ENCODE measurements around the gene TAX1BP1.

The TAX1BP1 gene

DNA sequence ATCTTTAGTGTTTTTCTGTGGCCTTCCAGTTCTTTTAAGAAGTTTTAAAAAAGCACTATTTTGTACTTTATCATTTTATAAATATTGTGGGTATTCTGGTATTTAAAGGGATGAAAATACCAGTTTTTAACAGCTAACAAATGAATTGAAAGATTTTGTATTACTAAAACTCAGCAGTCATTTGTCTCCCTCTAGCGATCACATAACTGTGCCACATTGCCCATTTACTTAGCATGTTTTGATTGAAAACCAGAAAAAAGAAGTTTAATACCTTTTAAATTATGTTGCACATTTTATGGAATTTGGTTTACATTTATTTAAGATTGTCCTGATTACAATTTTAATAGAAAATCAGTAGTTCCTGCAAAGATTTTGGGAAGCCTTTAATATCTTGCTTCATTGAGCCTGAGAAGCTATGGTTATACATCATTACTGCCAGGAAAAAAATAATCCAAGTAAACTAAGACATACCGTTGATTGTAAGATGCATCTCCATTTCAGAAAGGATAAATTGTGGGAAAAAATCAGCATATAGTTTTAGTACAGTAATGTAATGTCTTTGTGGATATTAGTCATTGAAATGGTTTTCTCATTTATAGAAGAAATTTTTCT, 34.9 kb downstream of the TAX1BP1 start:
- no peaks in the 10 kb centered on the region for H3K27me3 Mint-ChIP-seq
- H3K27ac Mint-ChIP-seq = no peak overlapping the region
- ATAC-seq (replicated peaks) (no peak), DNase-seq (no peak)
- peaks cover 51% of the 10 kb centered on the region for H3K36me3 Mint-ChIP-seq (ENCODE audit: insufficient read depth)
- no peak overlapping the region for H3K4me3 Mint-ChIP-seq
- H3K4me1 Mint-ChIP-seq (ENCODE audit: low read depth in 2 of 2) = peaks cover 15 to 48% of the 10 kb centered on the region in 2 donors
- no peaks in the 10 kb centered on the region for H3K9me3 Mint-ChIP-seq

DNA sequence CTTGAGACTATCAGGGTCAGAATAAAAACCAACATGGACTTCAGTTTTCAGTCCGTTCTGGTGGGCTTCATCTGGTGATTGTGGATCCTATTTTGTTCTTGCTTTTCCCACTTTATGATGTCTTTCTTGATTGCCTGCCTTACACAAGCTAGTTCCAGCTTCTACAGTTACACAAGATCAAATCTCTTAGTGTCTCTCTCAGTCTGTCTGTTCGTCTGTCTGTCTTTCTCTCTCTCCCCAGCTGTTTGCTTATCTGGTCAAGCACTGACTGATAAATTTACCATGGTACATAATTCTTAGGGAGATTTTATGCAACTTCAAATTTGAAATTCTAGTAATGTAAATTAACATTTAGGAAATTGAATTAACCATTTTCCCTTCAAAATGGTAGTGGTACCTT, 35.8 kb downstream of the TAX1BP1 start:
- no peaks in the 10 kb centered on the region for H3K9me3 Mint-ChIP-seq
- H3K27me3 Mint-ChIP-seq = no peaks in the 10 kb centered on the region
- H3K27ac Mint-ChIP-seq = peak overlapping the region; percentile 17
- H3K4me1 Mint-ChIP-seq (ENCODE audit: low read depth in 2 of 2) = peaks cover 14 to 50% of the 10 kb centered on the region in 2 donors
- ATAC-seq (replicated peaks) (no peak), DNase-seq (no peak)
- H3K4me3 Mint-ChIP-seq = no peak overlapping the region
- peaks cover 42% of the 10 kb centered on the region for H3K36me3 Mint-ChIP-seq (ENCODE audit: insufficient read depth)

DNA sequence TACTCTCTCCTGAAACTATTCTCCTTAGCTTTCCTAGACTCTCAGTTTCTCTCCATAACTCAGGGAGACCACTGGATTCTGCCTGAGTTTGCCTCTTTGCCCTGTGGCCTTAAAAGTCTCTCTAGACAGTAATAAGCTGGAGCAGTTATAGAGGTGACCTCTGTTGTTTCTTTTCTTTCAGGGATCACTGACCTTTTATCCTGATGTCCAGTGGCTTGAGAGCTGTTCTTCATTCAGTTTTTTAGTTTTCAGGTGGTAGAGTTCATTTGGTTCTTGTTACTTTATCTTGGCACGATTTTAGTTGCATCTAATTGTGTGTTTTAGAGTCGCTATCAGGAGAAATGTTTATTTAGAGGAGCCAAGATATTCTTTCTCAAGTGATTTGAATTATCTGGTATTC, 37.7 kb downstream of the TAX1BP1 start:
- H3K27me3 Mint-ChIP-seq = no peaks in the 10 kb centered on the region
- no peak overlapping the region for H3K27ac Mint-ChIP-seq
- DNase-seq = no peak
- no peaks in the 10 kb centered on the region for H3K9me3 Mint-ChIP-seq
- H3K4me3 Mint-ChIP-seq = no peak overlapping the region
- peaks cover 12 to 43% of the 10 kb centered on the region in 2 donors for H3K4me1 Mint-ChIP-seq (ENCODE audit: low read depth in 2 of 2)
- no peak for ATAC-seq (replicated peaks)
- H3K36me3 Mint-ChIP-seq (ENCODE audit: insufficient read depth) = peaks cover 26% of the 10 kb centered on the region

DNA sequence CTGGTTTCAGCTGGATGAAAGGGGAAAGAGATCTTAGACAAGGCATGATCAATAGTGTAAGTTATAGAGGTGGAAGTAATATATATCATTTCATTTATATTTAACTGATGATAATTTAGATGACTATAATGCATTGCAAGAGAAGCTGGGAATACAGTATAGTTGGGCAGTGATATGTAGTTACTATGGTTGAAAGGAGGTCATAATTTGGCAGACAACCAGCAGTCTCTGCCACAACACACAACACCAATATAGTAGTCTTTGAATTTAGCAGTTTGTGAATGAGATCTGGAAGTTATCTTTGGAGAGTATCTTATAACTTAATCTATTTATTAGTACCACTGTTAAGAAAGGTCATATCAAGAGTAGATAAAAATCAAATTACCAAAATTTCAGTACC, 39.9 kb downstream of the TAX1BP1 start:
- Mint-ChIP-seq H3K4me3 (no peak overlapping the region), H3K36me3 (ENCODE audit: insufficient read depth) (peaks cover 29% of the 10 kb centered on the region), H3K27ac (no peak overlapping the region), H3K9me3 (no peaks in the 10 kb centered on the region), H3K4me1 (ENCODE audit: low read depth in 2 of 2) (peaks cover 14 to 41% of the 10 kb centered on the region in 2 donors), H3K27me3 (no peaks in the 10 kb centered on the region)
- DNase-seq (no peak), ATAC-seq (replicated peaks) (no peak)

DNA sequence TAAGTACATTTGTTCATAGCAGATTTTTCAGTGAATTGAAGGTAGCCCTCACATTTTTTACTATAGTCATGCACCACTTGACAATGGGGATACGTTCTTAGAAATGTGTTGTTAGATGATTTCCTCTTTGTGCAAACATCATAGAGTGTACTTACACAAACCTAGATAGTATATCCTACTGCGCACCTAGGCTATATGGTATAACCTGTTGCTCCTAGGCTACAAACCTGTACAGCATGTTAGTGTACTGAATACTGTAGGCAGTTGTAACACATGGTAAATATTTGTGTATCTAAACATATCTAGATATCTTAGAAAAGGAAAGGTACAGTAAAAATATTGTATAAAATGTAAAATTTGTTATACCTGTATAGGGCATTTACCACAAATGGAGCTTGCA, 41.2 kb downstream of the TAX1BP1 start:
- DNase-seq (no peak), ATAC-seq (replicated peaks) (no peak)
- Mint-ChIP-seq H3K36me3 (ENCODE audit: insufficient read depth) (peaks cover 36% of the 10 kb centered on the region), H3K27ac (no peak overlapping the region), H3K27me3 (no peaks in the 10 kb centered on the region), H3K4me3 (no peak overlapping the region), H3K9me3 (no peaks in the 10 kb centered on the region), H3K4me1 (ENCODE audit: low read depth in 2 of 2) (peaks cover 11 to 34% of the 10 kb centered on the region in 2 donors)

DNA sequence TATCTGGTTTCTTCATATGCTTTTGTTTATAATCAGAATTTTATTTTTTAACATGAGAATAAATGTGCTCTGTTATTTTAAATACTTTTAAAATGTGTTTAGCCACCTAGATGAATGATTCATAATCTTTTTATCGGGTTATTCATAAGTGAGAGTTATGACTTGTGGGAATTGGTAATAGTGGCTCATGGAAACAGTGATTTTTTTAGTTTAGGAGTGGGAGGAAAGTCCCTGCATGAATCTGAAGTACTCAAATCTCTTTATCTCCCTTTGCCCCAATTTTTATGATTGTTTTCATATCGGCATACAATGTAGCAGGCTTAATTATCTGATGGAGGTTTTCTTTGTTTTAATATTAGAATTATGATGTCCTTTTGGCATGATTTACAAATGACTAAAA, 42.9 kb downstream of the TAX1BP1 start:
- no peak for ATAC-seq (replicated peaks)
- Mint-ChIP-seq H3K4me1 (ENCODE audit: low read depth in 2 of 2) (peaks cover 7 to 23% of the 10 kb centered on the region in 2 donors), H3K36me3 (ENCODE audit: insufficient read depth) (peaks cover 47% of the 10 kb centered on the region)

DNA sequence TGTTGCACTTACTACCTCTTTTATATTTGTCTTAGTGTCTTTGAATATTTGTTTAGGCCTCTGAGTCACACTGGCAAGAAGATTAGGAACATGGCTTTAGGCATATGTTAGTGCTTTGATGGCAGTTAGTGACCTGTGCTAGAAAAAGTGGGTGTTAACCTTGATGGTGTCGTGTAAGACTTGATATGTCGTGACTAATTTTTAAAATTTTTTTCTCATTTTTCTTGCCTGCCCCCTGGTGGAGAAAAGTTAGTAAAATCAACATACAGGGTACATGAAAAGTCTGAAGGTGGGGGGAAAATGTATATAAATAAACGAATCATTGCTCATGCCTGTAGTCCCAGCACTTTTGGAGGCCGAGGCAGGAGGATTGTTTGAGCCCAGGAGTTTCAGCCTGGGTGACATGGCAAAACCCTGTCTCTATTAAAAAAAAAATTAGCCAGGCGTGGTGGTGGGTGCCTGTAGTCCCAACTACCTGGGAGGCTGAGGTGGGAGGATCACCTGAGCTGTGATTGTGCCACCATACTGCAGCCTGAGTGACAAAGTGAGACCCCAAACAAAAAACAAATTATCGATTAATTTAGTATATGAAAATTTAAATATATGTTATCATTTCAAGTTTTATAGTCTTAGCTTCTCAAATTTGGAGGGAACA, 44.6 kb downstream of the TAX1BP1 start:
- DNase-seq = peak; percentile 14 to 41 (median 27)
- no peaks in the 10 kb centered on the region for H3K9me3 Mint-ChIP-seq
- peaks cover 4 to 23% of the 10 kb centered on the region in 2 donors for H3K4me1 Mint-ChIP-seq (ENCODE audit: low read depth in 2 of 2)
- no peak overlapping the region for H3K4me3 Mint-ChIP-seq
- H3K27ac Mint-ChIP-seq = peak overlapping the region; percentile 2 to 86
- peaks cover 52% of the 10 kb centered on the region for H3K36me3 Mint-ChIP-seq (ENCODE audit: insufficient read depth)
- H3K27me3 Mint-ChIP-seq = no peaks in the 10 kb centered on the region
- ATAC-seq (replicated peaks) = peak; percentile 74

More for the DNA sequence above, 42.9 kb downstream of the TAX1BP1 start:
- Mint-ChIP-seq H3K4me3 (no peak overlapping the region), H3K27me3 (no peaks in the 10 kb centered on the region), H3K9me3 (no peaks in the 10 kb centered on the region), H3K27ac (no peak overlapping the region)
- no peak for DNase-seq

DNA sequence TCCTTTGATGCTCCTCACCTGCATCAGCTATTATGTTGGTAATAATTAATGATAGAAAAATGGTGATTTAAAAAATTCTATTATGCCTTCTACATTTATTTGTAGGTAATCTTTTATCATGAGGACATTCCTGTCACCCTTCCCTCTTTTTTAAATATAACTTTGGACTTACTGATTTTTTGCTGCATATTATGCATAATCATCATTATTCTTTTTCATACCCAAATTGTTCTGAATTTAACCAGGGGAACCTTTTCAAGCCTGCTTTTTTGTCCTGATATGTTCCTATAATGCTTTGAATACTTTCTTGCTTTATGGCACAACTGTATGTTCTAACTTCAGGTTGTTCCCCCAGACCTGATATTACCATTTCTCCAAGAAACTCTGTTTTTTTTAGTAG, 48.5 kb downstream of the TAX1BP1 start:
- Mint-ChIP-seq H3K36me3 (ENCODE audit: insufficient read depth) (peaks cover 81% of the 10 kb centered on the region), H3K4me3 (no peak overlapping the region), H3K4me1 (ENCODE audit: low read depth in 2 of 2) (peaks cover 2 to 9% of the 10 kb centered on the region in 2 donors), H3K27me3 (no peaks in the 10 kb centered on the region), H3K9me3 (no peaks in the 10 kb centered on the region), H3K27ac (no peak overlapping the region)
- no peak for DNase-seq
- no peak for ATAC-seq (replicated peaks)

DNA sequence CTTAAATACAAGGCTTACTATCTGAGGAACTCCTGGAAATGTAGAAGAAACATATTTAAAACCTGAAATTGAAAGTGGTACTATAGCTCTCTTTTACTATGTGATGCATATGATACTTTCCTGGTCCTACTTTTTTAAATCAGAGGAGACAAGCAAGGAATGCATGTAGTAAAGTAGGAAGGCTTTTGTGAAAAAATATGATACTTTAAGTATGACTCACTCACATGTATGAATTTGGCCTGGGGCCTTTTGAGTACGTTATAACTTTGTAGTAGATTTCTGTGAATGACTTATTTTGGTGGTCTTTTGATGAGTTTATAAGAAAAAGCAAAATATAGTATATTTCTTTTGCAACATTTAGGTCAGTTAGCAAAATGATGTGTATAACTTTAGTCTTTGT, 53.8 kb downstream of the TAX1BP1 start:
- Mint-ChIP-seq H3K9me3 (no peaks in the 10 kb centered on the region), H3K4me1 (ENCODE audit: low read depth in 2 of 2) (peaks cover 0 to 11% of the 10 kb centered on the region in 2 donors), H3K27me3 (no peaks in the 10 kb centered on the region), H3K4me3 (no peak overlapping the region), H3K36me3 (ENCODE audit: insufficient read depth) (peaks cover 90% of the 10 kb centered on the region), H3K27ac (no peak overlapping the region)
- ATAC-seq (replicated peaks) (no peak), DNase-seq (no peak)

DNA sequence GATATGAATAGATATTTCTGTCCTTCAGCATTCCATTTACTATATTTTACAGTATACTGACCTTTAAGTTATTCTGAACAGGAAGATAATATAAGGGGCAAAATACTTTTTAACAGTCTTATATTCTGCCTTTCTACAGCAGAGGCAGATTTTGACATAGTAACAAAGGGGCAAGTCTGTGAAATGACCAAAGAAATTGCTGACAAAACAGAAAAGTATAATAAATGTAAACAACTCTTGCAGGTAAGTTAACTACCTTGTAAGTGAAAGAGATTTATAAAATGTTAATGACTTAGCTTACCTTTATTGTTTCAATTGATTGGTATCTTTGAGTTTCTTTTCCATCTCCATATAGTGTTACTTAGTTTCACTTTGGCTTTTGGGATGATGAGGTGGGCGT, 56.0 kb downstream of the TAX1BP1 start:
- ATAC-seq (replicated peaks) (no peak), DNase-seq (no peak)
- H3K36me3 Mint-ChIP-seq (ENCODE audit: insufficient read depth) = peaks cover 88% of the 10 kb centered on the region
- no peaks in the 10 kb centered on the region for H3K27me3 Mint-ChIP-seq
- no peak overlapping the region for H3K27ac Mint-ChIP-seq
- no peaks in the 10 kb centered on the region for H3K9me3 Mint-ChIP-seq
- H3K4me1 Mint-ChIP-seq (ENCODE audit: low read depth in 2 of 2) = peaks cover 0 to 15% of the 10 kb centered on the region in 2 donors
- H3K4me3 Mint-ChIP-seq = no peak overlapping the region

DNA sequence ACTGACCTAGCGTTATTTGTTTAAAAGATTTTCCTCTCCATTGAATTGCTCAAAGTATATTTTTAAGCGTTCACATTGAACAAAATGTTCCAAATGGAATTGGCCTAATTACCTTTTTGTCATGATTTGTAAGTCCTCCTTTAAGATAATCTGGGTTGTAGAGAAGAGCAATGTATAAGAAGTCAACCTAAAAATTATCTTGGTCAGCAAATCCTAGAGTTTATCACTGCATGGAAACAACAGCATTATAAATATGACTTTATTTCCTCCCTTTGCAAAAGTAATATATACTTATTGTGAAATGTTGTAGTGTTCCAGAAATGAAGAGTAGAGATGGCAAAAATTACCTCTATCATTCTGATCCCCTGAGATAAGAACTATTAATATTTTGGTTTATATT, 59.2 kb downstream of the TAX1BP1 start:
- H3K4me3 Mint-ChIP-seq = no peak overlapping the region
- no peak for DNase-seq
- H3K36me3 Mint-ChIP-seq (ENCODE audit: insufficient read depth) = peaks cover 62% of the 10 kb centered on the region
- H3K4me1 Mint-ChIP-seq (ENCODE audit: low read depth in 2 of 2) = peaks cover 0 to 20% of the 10 kb centered on the region in 2 donors
- peak overlapping the region in 1 of 2 donors; percentile 35 for H3K27ac Mint-ChIP-seq
- H3K9me3 Mint-ChIP-seq = no peaks in the 10 kb centered on the region
- no peaks in the 10 kb centered on the region for H3K27me3 Mint-ChIP-seq
- no peak for ATAC-seq (replicated peaks)

DNA sequence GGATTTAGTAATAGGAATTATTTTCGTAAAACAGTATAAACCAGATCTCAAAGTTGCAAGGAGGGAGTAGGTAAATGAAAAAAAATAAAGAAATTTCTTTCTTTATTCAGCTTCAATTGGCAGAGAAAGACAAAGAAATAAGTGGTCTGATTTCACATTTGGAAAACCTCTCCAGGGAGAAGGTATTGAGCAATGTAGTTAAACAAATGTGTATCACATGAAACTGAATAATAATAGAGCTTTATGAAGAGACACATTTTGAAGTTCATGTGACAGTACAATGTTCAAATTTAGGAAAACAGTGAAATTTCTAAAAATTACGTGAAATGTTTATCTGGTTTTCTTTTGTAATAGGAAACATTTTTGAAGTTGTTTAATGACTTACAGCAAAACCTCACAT, 63.0 kb downstream of the TAX1BP1 start:
- H3K4me3 Mint-ChIP-seq = no peak overlapping the region
- H3K9me3 Mint-ChIP-seq = no peaks in the 10 kb centered on the region
- ATAC-seq (replicated peaks) (no peak), DNase-seq (no peak)
- H3K36me3 Mint-ChIP-seq (ENCODE audit: insufficient read depth) = peaks cover 36% of the 10 kb centered on the region
- H3K4me1 Mint-ChIP-seq (ENCODE audit: low read depth in 2 of 2) = peaks cover 0 to 30% of the 10 kb centered on the region in 2 donors
- no peaks in the 10 kb centered on the region for H3K27me3 Mint-ChIP-seq
- no peak overlapping the region for H3K27ac Mint-ChIP-seq

DNA sequence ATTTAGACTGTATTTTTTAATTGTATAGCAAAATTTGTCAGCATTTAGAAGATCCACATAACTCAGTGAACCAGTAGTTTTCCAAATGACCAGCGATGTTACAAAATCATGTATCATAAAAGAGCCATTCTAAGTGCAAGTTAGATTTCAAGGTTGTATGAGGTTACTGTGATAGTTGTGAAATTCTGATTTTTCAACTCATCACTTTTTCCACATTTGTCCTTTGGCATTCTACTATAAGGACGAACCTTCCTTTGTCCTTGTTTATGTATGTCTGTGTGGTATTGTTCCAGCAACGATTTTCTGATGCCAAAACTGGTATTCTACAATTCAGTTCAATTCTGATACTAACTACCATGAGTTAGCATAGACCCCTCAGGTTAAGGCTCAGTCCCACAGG, 64.2 kb downstream of the TAX1BP1 start:
- Mint-ChIP-seq H3K27ac (no peak overlapping the region), H3K9me3 (no peaks in the 10 kb centered on the region)

DNA sequence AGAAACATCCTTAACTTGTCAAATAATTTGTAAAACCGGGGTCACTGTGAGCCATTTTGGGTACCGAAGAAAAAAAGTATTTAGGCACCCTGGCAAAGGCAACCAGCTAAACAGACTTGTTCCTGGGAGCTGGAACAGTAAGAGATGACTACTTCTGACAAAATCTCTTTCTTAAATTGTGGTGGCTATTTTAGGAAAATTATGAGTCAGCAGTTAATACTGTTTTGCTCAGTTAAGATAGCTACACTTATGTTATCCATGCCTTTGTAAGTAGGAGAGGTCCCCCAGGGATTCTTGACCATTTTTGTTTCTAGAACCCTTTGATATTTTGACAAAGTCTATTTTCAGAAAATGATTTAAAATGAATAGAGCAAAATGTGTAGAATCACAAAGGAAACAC, 68.7 kb downstream of the TAX1BP1 start:
- ATAC-seq (replicated peaks) (no peak), DNase-seq (no peak)
- Mint-ChIP-seq H3K9me3 (no peaks in the 10 kb centered on the region), H3K27ac (peak overlapping the region; percentile 4 to 59), H3K36me3 (ENCODE audit: insufficient read depth) (peaks cover 28% of the 10 kb centered on the region), H3K4me3 (no peak overlapping the region), H3K4me1 (ENCODE audit: low read depth in 2 of 2) (peaks cover 4 to 35% of the 10 kb centered on the region in 2 donors), H3K27me3 (no peaks in the 10 kb centered on the region)

More for the DNA sequence above, 64.2 kb downstream of the TAX1BP1 start:
- H3K4me3 Mint-ChIP-seq = no peak overlapping the region
- ATAC-seq (replicated peaks) = no peak
- DNase-seq = no peak
- H3K4me1 Mint-ChIP-seq (ENCODE audit: low read depth in 2 of 2) = peaks cover 0 to 31% of the 10 kb centered on the region in 2 donors
- H3K27me3 Mint-ChIP-seq = no peaks in the 10 kb centered on the region
- peaks cover 29% of the 10 kb centered on the region for H3K36me3 Mint-ChIP-seq (ENCODE audit: insufficient read depth)

Measured in effector memory CD8-positive, alpha-beta T cell (primary cell).